Suppressor macrophage treated with lipopolysaccharide for 1 hour (primary cell): ENCODE results near the gene MUC21.
"Not testable (repeated sequence)": the region's sequence is repeated elsewhere in the genome, so short reads cannot be mapped to it uniquely, and the experiment has no call there.

Experiments
- DNase-seq, 3 donors: peaks; one replicate each; pipeline ENCODE4 v3.0.0-alpha.2; 2020 to 2022

The MUC21 gene

DNA sequence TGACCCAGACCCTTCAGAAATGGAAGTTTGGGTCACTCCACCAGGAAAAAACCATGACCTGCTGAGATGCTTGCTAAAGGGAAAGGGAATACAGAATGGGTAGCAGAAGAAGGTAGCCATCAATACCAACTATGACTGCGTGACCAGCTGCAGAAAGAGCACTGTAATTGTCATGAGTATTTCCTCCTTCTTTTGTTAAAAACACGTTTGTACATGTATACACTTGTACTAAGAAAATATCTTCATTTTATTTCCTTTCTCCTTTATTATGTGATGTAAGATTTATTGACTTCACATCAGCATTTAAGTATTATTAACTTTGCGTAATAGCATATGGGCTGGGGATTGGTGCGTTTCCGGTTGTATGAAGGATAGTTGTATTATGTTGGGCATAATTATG, 12.6 kb upstream of the MUC21 start:
- no peak for DNase-seq

DNA sequence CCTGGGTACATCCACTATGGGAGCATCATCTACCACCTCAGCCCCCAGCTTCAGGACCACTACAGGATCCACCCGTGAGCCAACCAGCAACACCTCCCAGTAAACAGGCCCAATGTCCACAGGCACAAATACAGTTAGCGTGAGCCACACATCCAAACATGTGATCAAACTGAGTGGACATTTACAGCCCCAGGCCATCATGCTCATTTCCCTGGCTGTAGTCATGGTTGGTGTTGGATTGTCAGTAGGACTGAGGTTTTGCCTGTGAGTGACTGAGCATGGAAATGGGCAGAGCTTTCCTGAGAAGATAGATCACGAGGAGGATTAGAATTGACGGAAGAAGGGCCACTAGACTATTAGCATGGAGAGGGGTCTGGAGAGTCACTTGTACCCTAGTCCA, 10.7 kb upstream of the MUC21 start:
- DNase-seq: no peak

DNA sequence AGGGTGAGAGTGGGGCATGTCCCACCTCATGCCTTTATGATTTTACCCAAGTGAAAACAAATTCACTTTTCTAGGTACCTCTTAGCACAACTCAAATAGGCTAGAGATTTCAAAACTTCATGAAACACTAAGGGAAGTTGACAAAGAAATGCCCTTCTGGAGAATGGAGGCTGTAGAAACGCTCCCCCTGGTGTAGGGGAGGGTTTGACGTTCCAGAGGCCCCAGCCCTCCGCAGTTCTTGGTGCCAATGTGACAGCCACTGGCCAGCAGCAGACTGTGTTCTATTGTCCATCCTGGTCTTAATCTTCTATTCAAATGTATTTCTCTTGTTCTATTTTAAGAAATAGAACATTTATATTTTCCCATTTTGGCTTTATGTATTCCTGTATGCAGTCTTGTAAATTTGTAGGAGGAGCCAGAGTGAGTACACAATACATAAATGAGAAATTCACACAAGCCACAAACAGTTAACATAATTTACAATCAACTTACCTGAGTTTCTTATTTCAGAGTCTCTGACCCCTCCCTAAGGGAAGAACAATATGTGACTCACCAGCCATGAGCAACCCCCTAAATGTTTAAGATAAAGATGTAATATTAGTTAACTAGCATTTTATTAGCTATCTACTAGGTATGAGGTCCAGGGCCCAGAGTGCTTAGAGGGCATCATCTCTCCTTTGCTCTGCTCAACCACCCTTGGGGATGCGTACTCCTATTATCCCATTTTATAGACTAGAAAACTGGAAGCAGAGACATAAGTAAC, 8.8 kb upstream of the MUC21 start:
- DNase-seq: no peak

DNA sequence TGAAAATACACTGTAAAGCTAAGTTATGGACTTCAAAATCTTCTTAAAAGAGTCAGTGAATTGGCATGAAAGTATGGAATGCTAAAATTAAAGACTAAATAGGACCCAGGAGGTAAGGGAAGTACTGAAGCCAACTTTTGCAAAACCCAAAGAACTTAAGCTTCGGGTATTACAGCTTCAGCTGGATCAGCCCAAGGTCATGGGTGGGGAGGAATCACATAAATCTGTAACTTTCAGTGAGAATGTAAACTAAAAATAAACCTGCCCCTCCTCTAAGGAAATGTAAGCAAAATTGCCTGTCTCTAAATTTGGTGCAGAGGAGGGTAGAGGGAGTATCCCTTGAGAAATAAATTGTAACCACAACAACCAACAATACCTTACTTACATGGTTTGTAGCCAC, 4.4 kb upstream of the MUC21 start:
- no peak for DNase-seq

DNA sequence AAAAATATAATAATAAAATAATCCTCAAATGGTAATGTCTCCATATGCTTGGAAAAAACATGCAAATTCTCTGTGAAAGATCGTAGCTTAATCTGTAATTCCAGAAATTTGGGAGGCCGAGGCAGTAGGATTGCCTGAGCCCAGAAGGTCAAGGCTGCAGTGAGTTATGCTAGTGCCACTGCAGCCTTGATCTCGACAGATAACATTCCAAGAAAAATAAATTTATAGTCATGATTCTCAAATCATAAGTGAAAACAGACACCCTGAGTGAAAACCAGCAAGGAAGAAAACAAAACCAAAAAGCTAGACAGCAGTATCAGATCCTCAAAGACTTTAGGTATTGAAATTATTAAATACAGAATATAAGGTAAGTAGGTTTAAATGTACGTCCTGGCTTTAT, 3.8 kb upstream of the MUC21 start:
- DNase-seq: no peak

DNA sequence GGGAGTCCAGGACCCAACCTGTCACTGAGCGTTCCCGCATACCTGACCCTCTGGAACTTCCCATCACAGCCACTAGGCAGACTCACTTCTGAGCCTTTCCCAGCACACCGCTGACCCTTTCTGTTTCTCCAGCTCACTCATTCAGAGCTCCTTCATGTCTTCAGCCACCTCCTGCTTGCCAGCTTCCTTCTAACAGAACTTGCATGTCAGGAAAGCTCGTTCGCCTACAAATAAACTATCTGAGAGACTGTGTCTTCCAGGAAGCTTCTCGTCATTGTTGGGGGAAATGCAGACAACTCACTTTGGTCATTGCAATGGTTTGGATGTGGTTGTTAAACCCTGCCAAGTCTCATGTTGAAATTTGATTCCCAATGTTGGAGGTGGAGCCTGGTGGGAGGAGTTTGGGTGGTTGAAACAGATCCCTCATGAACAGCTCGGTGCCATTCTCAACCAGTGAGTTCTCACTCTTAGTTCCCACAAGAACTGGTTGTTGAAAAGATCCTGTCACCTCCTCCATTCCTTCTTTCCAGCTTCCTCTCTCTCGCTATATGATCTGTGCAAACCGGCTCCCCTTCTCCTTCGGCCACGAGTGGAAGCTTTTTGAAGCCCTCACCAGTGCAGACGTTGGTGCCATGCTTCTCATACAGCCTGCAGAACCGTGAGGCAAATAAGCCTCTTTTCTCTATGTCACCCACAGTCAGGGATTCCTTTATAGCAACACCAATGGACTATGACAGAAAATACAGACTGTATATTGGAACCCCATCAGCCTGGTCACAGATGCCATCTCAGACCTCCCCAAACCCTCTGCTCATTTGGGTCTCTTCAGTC, 1.4 kb upstream of the MUC21 start:
- DNase-seq: no peak

DNA sequence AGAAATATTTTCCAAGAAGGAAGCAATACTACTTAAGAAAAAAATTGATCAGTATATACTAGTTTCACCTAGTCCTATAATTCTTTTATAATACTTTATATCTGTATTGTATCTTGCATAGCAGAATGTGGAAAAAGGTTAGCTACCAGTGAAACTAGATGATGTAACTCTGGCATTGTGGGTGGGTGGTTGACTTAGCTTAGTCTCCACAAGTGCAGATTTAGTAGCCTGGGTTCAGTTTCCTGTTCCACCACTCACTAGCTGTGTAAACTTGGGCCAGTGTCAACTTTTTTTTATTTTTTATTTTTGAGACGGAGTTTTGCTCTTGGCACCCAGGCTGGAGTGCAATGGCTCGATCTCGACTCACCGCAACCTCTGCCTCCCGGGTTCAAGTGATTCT, 2.0 kb downstream of the MUC21 start:
- peak; percentile 43 to 60 (median 48) for DNase-seq

DNA sequence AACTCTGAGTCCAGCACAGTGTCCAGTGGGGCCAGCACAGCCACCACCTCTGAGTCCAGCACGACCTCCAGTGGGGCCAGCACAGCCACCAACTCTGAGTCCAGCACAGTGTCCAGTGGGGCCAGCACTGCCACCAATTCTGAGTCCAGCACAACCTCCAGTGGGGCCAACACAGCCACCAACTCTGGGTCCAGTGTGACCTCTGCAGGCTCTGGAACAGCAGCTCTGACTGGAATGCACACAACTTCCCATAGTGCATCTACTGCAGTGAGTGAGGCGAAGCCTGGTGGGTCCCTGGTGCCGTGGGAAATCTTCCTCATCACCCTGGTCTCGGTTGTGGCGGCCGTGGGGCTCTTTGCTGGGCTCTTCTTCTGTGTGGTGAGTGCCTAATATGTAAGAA, 3.8 kb downstream of the MUC21 start:
- no peak for DNase-seq

DNA sequence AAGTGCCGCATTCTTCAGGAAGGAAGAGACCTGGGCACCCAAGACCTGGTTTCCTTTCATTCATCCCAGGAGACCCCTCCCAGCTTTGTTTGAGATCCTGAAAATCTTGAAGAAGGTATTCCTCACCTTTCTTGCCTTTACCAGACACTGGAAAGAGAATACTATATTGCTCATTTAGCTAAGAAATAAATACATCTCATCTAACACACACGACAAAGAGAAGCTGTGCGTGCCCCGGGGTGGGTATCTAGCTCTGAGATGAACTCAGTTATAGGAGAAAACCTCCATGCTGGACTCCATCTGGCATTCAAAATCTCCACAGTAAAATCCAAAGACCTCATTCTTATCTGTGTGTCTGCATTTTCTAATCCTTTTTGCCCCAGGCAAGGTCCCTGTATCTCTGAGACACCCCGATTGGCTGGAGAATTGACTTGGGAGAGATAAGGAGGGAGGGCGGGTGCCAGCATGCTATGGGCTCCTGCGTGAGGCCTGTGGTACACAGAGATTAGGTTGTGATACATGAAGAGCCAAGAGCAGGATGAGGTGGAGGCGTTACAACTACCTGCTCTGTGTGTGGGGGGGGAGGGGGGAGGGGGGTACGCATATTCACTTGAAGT, 4.8 kb downstream of the MUC21 start:
- no peak for DNase-seq

DNA sequence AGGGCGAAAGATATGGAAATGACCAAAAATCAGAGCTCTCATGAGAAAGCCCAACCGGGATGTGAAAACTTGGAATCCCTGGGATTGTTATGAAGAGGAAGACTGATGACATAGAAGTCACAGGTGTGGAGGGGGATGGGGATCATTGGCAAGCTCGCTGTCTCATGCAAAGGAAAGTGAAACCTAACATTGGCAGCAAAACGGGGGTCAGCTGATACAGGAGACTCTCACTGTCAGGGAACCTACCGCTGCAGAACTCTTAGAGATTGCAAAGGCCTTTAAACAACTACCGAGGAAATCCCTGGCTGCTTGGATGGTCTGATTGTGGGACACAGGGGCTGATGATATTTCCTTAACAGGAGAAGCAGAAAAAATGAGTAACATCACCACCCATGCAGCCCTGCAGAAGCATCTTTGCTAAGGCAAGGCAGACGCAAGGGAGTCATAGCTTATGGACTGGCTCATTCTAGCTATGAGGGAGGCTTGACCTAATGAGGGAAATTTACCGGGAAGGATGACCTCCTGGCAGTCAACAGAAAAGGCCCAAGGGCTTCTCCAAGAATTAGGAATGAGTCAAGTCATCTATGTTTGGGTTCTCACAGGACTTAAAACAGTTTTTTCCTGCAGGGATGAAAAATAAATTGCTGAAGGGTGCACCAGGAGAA, 7.0 kb downstream of the MUC21 start:
- DNase-seq: peak in 2 of 3 donors; percentile 12 to 24

DNA sequence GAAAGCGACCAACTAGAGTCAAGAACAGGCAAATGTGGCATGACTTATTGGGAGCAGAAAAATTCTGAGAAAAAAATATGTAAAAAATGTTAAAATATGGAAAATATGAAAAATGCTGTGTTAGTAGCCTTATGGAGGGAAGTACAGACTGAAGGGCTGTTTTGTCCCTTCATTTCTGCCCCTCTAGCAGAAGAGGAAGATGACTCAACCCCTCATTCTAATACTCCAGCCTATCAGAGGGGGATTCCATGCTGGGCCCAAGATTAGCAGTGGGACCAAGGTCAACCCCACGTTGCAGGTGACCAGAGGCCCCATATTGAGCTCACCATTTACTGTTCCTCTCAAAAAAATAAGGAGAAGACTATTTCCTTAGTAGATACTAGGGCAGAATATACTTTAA, 8.4 kb downstream of the MUC21 start:
- DNase-seq: peak; percentile 57 to 64 (median 59)

DNA sequence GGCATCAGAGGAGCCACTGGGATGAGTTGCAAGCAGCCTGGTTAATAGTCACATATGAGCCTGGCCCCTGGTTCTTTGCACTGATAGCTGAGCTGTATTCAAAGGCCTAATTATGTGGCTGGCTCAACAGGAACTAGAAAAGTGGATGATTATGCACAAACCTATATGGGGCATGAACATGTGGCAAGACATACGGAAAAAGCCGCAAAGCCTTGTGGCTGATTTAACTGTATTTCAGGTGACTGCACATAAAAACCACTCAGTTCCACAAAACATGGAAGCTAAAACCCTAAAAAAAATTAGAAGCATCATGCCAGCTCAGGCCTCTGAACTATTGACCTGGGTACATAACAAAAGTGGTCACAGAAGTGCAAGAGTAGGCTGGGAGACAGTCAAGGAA, 13.8 kb downstream of the MUC21 start:
- DNase-seq: no peak

DNA sequence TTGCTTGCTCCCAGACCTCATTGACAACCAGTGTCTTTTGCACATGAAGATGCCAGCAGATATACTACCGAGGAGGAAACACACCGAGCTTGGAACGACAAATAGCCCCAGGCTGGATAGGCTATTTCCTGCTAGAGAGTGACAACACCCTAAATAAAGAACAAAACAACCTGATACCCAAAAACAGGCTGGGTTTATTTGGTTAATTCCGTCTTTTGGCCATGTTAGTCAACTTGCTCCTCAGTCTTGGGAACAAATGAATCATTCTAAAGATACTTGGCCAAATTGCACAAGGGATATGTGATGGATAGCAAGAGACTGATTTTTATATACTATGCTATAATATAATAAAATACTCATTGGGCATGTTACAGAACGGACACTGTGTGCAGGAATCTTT, 15.3 kb downstream of the MUC21 start:
- DNase-seq: no peak

DNA sequence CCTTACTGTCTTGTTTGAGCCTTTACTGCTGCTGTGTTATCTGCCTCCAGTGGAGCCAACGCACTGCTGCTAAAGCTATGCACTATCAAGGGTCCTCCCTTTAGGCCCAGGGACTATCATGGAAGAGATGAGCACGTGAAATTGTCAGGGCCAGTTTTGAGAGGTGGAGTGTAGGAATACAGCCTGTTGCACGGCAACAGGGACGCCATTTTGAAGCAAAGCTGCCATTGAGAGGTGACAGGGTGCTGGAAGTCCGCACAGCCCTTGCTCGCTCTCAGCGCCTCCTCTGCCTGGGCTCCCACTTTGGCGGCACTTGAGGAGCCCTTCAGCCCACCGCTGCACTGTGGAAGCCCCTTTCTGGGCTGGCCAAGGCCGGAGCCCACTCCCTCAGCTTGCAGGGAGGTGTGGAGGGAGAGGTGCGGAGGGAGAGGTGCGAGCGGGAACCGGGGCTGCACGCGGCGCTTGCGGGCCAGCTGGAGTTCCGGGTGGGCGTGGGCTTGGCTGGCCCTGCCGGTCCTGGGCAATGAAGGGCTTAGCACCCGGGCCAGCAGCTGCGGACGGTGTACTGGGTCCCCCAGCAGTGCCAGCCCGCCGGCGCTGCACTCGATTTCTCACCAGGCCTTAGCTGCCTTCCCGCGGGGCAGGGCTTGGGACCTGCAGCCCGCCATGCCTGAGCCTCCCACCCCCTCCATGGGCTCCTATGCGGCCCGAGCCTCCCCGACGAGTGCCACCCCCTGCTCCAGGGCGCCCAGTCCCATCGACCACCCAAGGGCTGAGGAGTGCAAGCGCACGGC, 16.7 kb downstream of the MUC21 start:
- not testable (repeated sequence) for DNase-seq

DNA sequence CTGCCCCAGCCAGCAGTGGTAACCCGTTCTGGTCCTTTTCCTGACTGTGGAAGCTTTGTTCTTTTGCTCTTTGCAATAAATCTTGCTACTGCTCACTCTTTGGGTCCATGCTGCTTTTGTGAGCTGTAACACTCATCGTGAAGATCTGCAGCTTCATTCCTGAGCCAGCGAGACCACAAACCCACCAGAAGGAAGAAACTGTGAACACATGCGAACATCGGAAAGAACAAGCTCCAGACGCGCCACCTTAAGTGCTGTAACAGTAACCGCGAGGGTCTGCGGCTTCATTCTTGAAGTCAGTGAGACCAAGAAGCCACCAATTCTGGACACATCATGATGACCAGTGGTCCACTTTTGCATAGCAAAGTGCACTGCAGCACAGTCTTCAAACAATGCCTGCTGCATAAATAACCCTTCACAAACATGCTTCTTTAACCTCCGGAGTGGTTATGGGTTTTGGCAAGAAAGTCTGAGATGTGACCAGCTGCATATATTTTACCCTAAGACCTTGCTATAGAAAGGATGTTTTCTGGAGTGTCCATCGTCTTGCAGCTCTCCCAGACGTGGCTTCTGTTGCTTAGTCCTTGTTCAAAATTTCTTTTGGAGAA, 17.9 kb downstream of the MUC21 start:
- DNase-seq: no peak

DNA sequence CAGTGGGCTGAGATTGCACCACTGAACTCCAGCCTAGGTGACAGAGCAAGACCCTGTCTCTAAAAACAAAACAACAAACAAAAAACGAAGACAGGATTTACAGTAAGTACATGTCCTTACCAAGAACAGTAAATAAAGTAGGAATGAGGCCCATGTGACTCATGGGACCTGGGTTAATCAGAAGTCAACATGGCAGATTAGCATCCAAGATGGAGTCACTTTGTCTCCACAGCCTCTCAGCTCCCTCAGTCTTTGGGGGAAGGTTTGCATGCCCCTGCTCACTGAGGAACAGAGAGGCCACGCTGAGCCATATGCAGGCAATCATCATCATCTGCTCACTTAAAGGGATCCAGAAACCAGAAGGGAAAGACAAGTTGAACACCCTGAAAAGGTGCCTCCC, 19.0 kb downstream of the MUC21 start:
- no peak for DNase-seq

DNA sequence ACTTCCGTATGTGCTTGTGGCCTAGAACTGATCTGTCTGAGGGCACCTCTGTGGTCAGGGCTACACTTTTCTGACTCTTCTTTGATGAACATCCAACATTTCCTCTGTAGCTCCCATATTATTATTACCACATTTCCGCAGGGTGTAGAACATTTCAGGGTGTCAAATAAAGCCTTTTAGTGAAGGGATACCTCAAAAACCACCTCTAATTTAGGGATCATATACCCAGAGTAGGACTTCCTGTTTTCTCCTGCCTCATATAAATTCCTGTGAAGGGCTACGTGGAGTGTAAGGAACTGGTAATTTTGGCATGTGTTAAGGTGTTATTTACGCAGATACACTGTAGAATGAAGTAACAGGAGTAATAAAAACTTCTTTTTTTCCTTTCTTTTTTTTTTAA, 21.3 kb downstream of the MUC21 start:
- no peak for DNase-seq

DNA sequence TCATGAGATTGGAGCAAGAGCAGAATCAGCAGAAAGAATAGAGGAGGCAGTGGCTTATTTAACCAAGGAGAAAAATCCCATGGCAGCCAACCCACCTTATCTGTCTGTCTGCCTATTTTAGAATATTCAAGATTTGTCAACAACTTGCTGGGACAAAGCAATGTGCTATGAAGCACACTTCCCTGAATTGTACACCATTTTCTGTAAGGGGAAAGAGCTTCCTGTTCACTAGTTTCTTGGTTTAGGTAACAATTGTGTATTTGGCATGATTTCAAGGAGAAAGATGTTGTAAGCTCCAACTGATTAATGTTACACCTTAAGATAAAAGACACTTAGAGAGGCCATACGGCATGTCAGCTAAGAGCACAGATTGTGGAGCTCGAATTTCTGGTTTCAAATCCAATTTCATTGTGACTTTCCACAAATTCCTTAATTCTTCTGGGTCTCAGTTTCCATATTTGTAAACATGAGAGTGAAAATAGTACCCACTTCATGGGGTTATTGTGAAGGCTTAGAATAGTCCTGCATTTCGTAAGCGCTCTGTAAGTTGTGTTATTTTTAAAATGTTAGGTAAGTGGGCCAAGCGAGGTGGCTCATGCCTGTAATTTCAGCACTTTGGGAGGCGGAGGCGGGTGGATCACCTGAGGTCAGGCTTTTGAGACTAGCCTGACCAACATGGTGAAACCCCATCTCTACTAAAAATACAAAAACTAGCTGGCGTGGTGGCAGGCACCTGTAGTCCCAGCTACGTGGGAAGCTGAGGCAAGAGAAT, 21.9 kb downstream of the MUC21 start:
- peak in 1 of 3 donors; percentile 6 for DNase-seq

DNA sequence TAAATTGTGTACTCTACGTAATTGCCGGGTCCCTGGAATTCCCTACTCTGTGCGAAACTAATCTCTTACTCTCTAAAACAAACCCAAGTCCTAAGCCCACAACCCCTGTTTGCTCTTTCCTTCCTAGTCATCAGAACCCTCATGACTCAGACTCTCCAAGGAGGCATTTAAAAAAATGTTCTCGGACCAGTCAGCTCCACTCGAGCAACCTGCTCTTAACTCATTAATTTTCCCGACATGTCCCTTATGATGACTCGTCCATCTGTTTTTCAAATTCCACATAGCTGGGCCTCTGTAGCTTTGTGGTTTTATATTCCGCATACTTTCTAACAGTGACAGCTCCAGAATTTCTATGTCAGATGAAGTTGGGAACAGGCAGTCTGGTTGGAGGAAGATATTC, 24.2 kb downstream of the MUC21 start:
- DNase-seq: peak; percentile 15 to 40 (median 33)

DNA sequence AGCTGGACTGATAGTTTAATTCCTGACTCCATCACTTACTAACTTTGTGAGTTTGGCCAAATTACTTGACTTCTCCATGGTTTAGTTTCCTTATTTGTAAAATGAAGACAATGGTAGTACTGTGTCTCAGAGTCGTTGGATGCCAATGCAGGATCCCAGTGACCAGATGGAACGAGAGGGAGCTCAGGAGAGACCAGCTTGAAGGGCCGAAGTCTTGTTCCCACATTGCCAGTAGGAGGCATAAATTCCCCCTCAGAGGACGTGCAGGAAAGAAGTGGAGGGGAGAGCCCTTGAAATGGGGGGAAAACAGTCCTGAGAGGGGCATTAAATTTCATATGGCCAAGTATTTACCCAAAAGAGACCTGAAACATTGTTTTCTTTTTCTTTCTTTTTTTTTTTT, 24.6 kb downstream of the MUC21 start:
- no peak for DNase-seq

DNA sequence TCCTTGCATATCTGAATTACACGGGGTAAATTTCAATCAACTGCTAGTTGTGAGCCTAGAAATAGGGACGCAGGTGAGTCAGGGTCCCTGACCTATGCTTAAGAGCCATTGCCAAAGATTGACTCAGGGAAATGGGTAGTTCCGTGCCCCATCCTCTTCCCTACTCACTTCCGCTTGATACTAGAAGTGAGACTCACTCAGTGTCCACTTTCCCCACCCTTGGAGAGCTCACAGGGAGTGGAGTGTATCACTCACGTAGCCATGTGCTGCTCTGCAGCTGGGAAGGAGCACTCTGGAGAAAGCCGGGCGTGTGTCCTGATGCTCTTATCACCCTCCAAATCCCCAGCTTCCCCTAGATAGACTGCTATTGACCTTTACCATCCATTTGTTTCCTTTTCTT, 26.2 kb downstream of the MUC21 start:
- DNase-seq: no peak
